Stimulated activated CD8-positive, alpha-beta memory T cell treated with anti-CD3 and anti-CD28 coated beads, Interleukin-7, amount 100 ng/mL, for 24 hours (primary cell): ENCODE measurements around the gene RTN4RL2.
A peak's percentile ranks its signal among the peaks of the same experiment; 100 is the strongest.
"Not testable (repeated sequence)": the region's sequence is repeated elsewhere in the genome, so short reads cannot be mapped to it uniquely, and the experiment has no call there.

Experiments
- DNase-seq: peaks from one replicate; pipeline ENCODE4 v3.0.0-alpha.2; 2020; ENCODE audit warnings: low read depth

RTN4RL2 gene

GRCh38 chr11:57432714-57433163, 27.6 kb upstream of the RTN4RL2 start:
- no peak for DNase-seq

GRCh38 chr11:57434640-57435546, 25.4 kb upstream of the RTN4RL2 start:
- DNase-seq: no peak

GRCh38 chr11:57436031-57436430, 24.3 kb upstream of the RTN4RL2 start:
- no peak for DNase-seq

- DNase-seq: no peak
Observed at GRCh38 chr11:57438345-57439285, 21.7 kb upstream of the RTN4RL2 start.

- DNase-seq: no peak
Observed at GRCh38 chr11:57439786-57440185, 20.5 kb upstream of the RTN4RL2 start.

GRCh38 chr11:57440744-57441414, 19.4 kb upstream of the RTN4RL2 start:
- no peak for DNase-seq

- no peak for DNase-seq
Observed at GRCh38 chr11:57444362-57445121, 15.8 kb upstream of the RTN4RL2 start.

GRCh38 chr11:57445122-57445394, 15.3 kb upstream of the RTN4RL2 start:
- DNase-seq: not testable (repeated sequence)

GRCh38 chr11:57446055-57446454, 14.3 kb upstream of the RTN4RL2 start:
- no peak for DNase-seq

GRCh38 chr11:57453543-57454177, 6.7 kb upstream of the RTN4RL2 start:
- DNase-seq: no peak

GRCh38 chr11:57456960-57457642, 3.2 kb upstream of the RTN4RL2 start:
- peak; percentile 60 for DNase-seq

- no peak for DNase-seq
Observed at GRCh38 chr11:57457643-57458023, 2.7 kb upstream of the RTN4RL2 start.

GRCh38 chr11:57458060-57458409, 2.3 kb upstream of the RTN4RL2 start:
- no peak for DNase-seq

- no peak for DNase-seq
Observed at GRCh38 chr11:57458410-57459163, 1.7 kb upstream of the RTN4RL2 start.

- no peak for DNase-seq
Observed at GRCh38 chr11:57459164-57460021, 935 bp upstream of the RTN4RL2 start.

- DNase-seq: no peak
Observed at GRCh38 chr11:57460758-57461749, 726 bp downstream of the RTN4RL2 start.

GRCh38 chr11:57461841-57462489, 1.6 kb downstream of the RTN4RL2 start:
- no peak for DNase-seq
